CD4-positive, alpha-beta T cell (primary cell): Measurements from ENCODE around the gene CYFIP1. TPM values are rescaled to one million over a fixed set of nuclear protein-coding genes. Genes with fewer than 3 reads are reported as not detected.

Source experiments
- ATAC-seq: fragments of 200-7000 bp; cut with Tn5 transposase; one replicate; pipeline ENCODE4 v1.10.0; 2022; ENCODE audit warnings: mild to moderate bottlenecking; ENCODE audit not compliant: poor library complexity
- CTCF ChIA-PET: fragments of 350-600 bp; sonication (Branson Sonifier 250); formaldehyde crosslinking; loops from one replicate; lab custom pipeline; 2021; ENCODE audit warnings: antibody characterized with exemption, inconsistent platforms; lab: Charles Lee
- POLR2A ChIA-PET: fragments of 350-600 bp; sonication (Branson Sonifier 250); formaldehyde crosslinking; loops from one replicate; lab custom pipeline; 2021; ENCODE audit warnings: antibody characterized with exemption, inconsistent platforms; lab: Charles Lee
- DNase-seq, 14 experiments: peaks; one replicate each; pipeline ENCODE4 v3.0.0-alpha.2; 2013 to 2020; ENCODE audit warnings: mixed read lengths in 2 of 14
- H3K27ac ChIP-seq, 2 donors: one replicate each; pipeline versions ENCODE4 v1.5.1 to v1.7.0; 2013; ENCODE audit warnings: low read length in 2 of 2, low read depth in 1 of 2, mild to moderate bottlenecking in 1 of 2
- H3K27me3 ChIP-seq, 2 experiments: 1 replicate in 1 of 2; 2 replicates in 1 of 2; pipeline versions ENCODE4 v1.6.1 to v1.7.0; 2013; ENCODE audit warnings: low read length in 2 of 2, control low read depth in 1 of 2, mild to moderate bottlenecking in 1 of 2, moderate library complexity in 1 of 2; ENCODE audit not compliant: insufficient read depth in 2 of 2, control insufficient read depth in 1 of 2
- H3K36me3 ChIP-seq: one replicate; pipeline ENCODE4 v1.6.1; 2013; ENCODE audit warnings: low read length, control low read depth; ENCODE audit not compliant: insufficient read depth
- H3K4me1 ChIP-seq: one replicate; pipeline ENCODE4 v1.6.1; 2013; ENCODE audit warnings: low read length, control low read depth; ENCODE audit not compliant: insufficient read depth
- H3K4me3 ChIP-seq: one replicate; pipeline ENCODE4 v1.5.1; 2013; ENCODE audit warnings: mild to moderate bottlenecking, low read length, moderate library complexity
- H3K9me3 ChIP-seq, 2 experiments: 1 replicate in 1 of 2; 2 replicates in 1 of 2; pipeline versions ENCODE4 v1.6.1 to v1.7.0; 2013; ENCODE audit warnings: low read length in 2 of 2, mild to moderate bottlenecking in 2 of 2, control low read depth in 1 of 2, moderate library complexity in 1 of 2; ENCODE audit not compliant: control insufficient read depth in 1 of 2, insufficient read depth in 1 of 2
- H3K27ac Mint-ChIP-seq: one replicate; pipeline ENCODE4 v1.8.0; 2020; ENCODE audit warnings: mixed read lengths
- H3K27me3 Mint-ChIP-seq: one replicate; pipeline ENCODE4 v1.8.0; 2021; ENCODE audit warnings: mixed read lengths
- H3K36me3 Mint-ChIP-seq: one replicate; pipeline ENCODE4 v1.8.0; 2021; ENCODE audit warnings: low read depth, mixed read lengths
- H3K4me1 Mint-ChIP-seq: one replicate; pipeline ENCODE4 v1.8.0; 2021; ENCODE audit warnings: low read depth, mixed read lengths
- H3K4me3 Mint-ChIP-seq: one replicate; pipeline ENCODE4 v1.8.0; 2020; ENCODE audit warnings: mild to moderate bottlenecking, mixed read lengths
- H3K9me3 Mint-ChIP-seq: one replicate; pipeline ENCODE4 v1.8.0; 2020; ENCODE audit warnings: mixed read lengths
- CTCF ChIP-seq: fragments of 200-600 bp; IDR thresholded peaks from one replicate; pipeline ENCODE4 v1.8.0; 2022; ENCODE audit warnings: antibody characterized with exemption, mild to moderate bottlenecking
- intact Hi-C, 2 experiments: fragments of 100-400 bp; cut with DNase I in 1 of 2; cut with micrococcal nuclease in 1 of 2; formaldehyde crosslinking; loops; one replicate each; pipeline versions ENCODE4 v1.15.1 to v1.9.0; 2023 to 2025; cut with DNase I, micrococcal nuclease
- total RNA-seq, 174 experiments: library from RNA in 2 of 174; stranded (reverse) in 2 of 174; gene quantifications; one replicate each; pipeline ENCODE4 v1.2.3 and lab custom pipeline; 2021 to 2026

The CYFIP1 gene
- total RNA-seq, 2 experiments from 2014 or later = 3.2 to 4.4 TPM

- CTCF ChIA-PET = no interaction called here
- H3K4me3 ChIP-seq = no peak overlapping the region
- H3K4me1 ChIP-seq = no peaks in the 10 kb centered on the region
- H3K4me3 Mint-ChIP-seq = no peak overlapping the region
- DNase-seq (no peak), ATAC-seq (no peak)
- POLR2A ChIA-PET = no interaction called here
- H3K36me3 Mint-ChIP-seq = no peaks in the 10 kb centered on the region
- H3K27me3 ChIP-seq = no peaks in the 10 kb centered on the region
- no peak overlapping the region for H3K27ac Mint-ChIP-seq
- H3K27me3 Mint-ChIP-seq = no peaks in the 10 kb centered on the region
- intact Hi-C loops = no loop called here
- H3K4me1 Mint-ChIP-seq = no peaks in the 10 kb centered on the region
- H3K27ac ChIP-seq = no peak overlapping the region
- no peaks in the 10 kb centered on the region for H3K9me3 Mint-ChIP-seq
- no peaks in the 10 kb centered on the region for H3K36me3 ChIP-seq
- no peaks in the 10 kb centered on the region for H3K9me3 ChIP-seq
- no peak for TF ChIP-seq CTCF
Observed at GRCh38 chr15:22956257-22956977, 23.8 kb downstream of the CYFIP1 start.

- Mint-ChIP-seq H3K27ac (no peak overlapping the region), H3K9me3 (no peaks in the 10 kb centered on the region), H3K4me1 (no peaks in the 10 kb centered on the region), H3K36me3 (no peaks in the 10 kb centered on the region), H3K27me3 (no peaks in the 10 kb centered on the region), H3K4me3 (no peak overlapping the region)
- H3K27ac ChIP-seq = no peak overlapping the region
- ATAC-seq (no peak), DNase-seq (no peak)
- POLR2A ChIA-PET = no interaction called here
- H3K4me1 ChIP-seq = no peaks in the 10 kb centered on the region
- intact Hi-C loops = no loop called here
- no peaks in the 10 kb centered on the region for H3K9me3 ChIP-seq
- H3K27me3 ChIP-seq = no peaks in the 10 kb centered on the region
- H3K36me3 ChIP-seq = no peaks in the 10 kb centered on the region
- H3K4me3 ChIP-seq = no peak overlapping the region
- TF ChIP-seq CTCF = no peak
- CTCF ChIA-PET = no interaction called here
Observed at GRCh38 chr15:22955544-22956119, 24.5 kb downstream of the CYFIP1 start.

GRCh38 chr15:22954798-22955543 is 25.2 kb downstream of the CYFIP1 start:
- no peak for DNase-seq
- POLR2A ChIA-PET = no interaction called here
- intact Hi-C loops = no loop called here
- no peak for TF ChIP-seq CTCF
- Histone ChIP-seq H3K9me3 (no peaks in the 10 kb centered on the region), H3K27ac (no peak overlapping the region), H3K27me3 (no peaks in the 10 kb centered on the region), H3K4me1 (no peaks in the 10 kb centered on the region), H3K36me3 (no peaks in the 10 kb centered on the region), H3K4me3 (no peak overlapping the region)
- Mint-ChIP-seq H3K4me1 (no peaks in the 10 kb centered on the region), H3K36me3 (no peaks in the 10 kb centered on the region), H3K27ac (no peak overlapping the region), H3K9me3 (no peaks in the 10 kb centered on the region), H3K4me3 (no peak overlapping the region), H3K27me3 (no peaks in the 10 kb centered on the region)
- ATAC-seq = no peak
- CTCF ChIA-PET = no interaction called here
